RCC 7860 (cell line): Measurements from ENCODE around the gene ANKRD12.

ENCODE experiments used
- DNase-seq: peaks from one replicate; pipeline ENCODE4 v3.0.0-alpha.2; 2015; ENCODE audit warnings: low spot score
- FAIRE-seq: peaks from 2 replicates; lab custom pipeline; 2012; peaks lifted over from hg19 to GRCh38; lab: Jason Lieb, UNC

Gene ANKRD12

DNA sequence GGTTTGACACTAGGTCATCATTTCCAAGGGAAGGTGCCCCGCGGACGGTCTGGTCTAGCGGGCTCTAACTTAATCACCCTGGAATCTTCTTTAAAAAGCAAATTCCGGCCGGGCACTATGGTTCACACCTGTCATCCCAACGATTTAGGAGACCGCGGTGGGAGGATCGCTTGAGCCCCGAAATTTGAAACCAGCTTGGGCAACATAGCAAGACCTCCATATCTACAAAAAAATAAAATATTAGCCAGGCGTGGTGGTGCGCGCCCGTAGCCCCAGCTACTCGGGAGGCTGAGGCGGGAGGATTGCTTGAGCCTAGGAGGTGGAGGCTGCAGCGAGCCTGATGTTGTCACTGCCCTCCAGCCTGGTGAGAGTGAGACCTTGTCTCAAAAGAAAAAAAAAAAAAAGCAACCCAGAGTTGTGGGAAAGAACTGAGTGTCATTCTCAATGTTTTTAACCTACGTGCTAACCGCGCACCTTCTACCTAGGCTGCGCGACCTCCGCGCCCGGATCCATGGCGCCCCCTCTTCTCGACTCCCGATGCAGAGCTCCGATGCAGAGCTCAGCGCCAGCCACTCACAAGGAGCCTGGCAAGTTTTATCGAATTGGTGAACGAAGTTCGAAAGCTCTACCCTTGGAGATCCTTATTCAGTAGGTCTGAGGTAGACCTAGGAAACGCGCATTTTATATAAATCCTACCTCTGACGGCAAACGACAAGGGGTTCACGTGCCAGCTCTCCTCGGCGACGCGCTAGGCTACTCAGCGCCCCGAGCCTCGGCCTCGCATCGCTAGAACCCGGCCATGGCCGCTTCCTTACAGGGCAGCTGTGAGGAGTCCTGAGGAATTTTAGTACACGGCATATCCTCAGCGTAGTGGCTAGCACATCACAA lies 197.1 kb downstream of the ANKRD12 start:
- DNase-seq: no peak
- FAIRE-seq: no peak

- peak; percentile 72 for DNase-seq
- FAIRE-seq: no peak
Measured at GRCh38 chr18:9334329-9334972, 197.9 kb downstream of the ANKRD12 start, which contains the start of gene TWSG1. Gene TWSG1 (plus strand): TSS chr18:9334773. CDS start chr18:9337230, 2,457 bp downstream.

DNA sequence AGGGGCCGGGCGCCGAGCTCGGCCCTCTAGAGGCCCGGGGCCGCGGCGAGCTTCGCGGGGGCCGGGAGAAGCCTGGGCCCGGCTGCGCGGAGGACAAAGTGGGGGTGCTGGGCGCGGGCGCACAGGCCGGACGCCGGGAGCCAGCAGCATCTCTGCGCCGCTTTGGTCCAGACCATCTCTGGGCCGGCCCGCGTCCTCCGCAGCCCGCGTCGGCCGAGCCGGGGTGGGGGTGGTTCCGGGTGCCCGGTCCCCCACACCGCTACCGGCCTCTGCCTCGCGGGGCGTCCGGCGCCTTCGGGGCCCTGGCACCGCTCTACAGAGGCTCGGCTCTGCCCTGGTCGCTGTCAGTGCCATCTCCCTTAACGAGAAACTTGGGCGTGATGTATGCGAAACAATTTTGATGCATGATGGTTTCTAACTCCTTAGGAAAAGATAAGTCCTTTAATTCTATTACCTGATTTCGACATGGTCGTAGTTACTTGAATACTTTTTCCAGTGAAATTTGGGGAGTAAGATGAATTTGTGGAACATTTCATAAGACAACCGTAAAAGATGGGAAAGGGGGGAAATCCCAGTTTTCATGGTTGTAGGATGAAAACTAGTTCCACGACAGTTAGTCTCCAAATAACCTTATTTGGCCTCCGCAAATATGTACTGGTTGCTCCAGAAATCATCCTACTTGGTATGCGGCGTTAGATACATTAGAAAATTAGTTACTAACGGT lies 198.6 kb downstream of the ANKRD12 start:
- no peak for FAIRE-seq

More for the DNA sequence above, 198.6 kb downstream of the ANKRD12 start:
- peak; percentile 6 for DNase-seq
